ENCODE measurements around the gene ZNF273.
"Not testable (repeated sequence)": the region's sequence is repeated elsewhere in the genome, so short reads cannot be mapped to it uniquely, and the experiment has no call there.

The ZNF273 gene

GRCh38 chr7:64877714-64878610 is 25.1 kb upstream of the ZNF273 start:
- DNase-seq = peak in 1 of 2 donors; percentile 22

GRCh38 chr7:64878684-64879083 is 24.4 kb upstream of the ZNF273 start:
- no peak for DNase-seq

GRCh38 chr7:64879086-64879730 is 23.9 kb upstream of the ZNF273 start:
- DNase-seq = no peak

GRCh38 chr7:64879800-64880199 is 23.3 kb upstream of the ZNF273 start:
- DNase-seq = no peak

GRCh38 chr7:64880322-64881297 is 22.5 kb upstream of the ZNF273 start:
- DNase-seq = no peak

GRCh38 chr7:64881461-64882287 is 21.4 kb upstream of the ZNF273 start:
- no peak for DNase-seq

- DNase-seq = no peak
Observed at GRCh38 chr7:64882341-64883112, 20.5 kb upstream of the ZNF273 start.

- no peak for DNase-seq
Observed at GRCh38 chr7:64883113-64883905, 19.8 kb upstream of the ZNF273 start.

- DNase-seq = no peak
Observed at GRCh38 chr7:64884085-64884912, 18.8 kb upstream of the ZNF273 start.

GRCh38 chr7:64884913-64885370 is 18.1 kb upstream of the ZNF273 start:
- DNase-seq = no peak

- no peak for DNase-seq
Observed at GRCh38 chr7:64885520-64886240, 17.4 kb upstream of the ZNF273 start.

GRCh38 chr7:64886956-64887545 is 16.0 kb upstream of the ZNF273 start:
- DNase-seq = no peak

GRCh38 chr7:64887756-64888508 is 15.1 kb upstream of the ZNF273 start:
- DNase-seq = peak; percentile 46 to 54

- no peak for DNase-seq
Observed at GRCh38 chr7:64888561-64888900, 14.5 kb upstream of the ZNF273 start.

- DNase-seq = no peak
Observed at GRCh38 chr7:64888901-64889685, 14.0 kb upstream of the ZNF273 start.

- DNase-seq = no peak
Observed at GRCh38 chr7:64889686-64890162, 13.3 kb upstream of the ZNF273 start.

- DNase-seq = not testable (repeated sequence)
Observed at GRCh38 chr7:64890273-64890672, 12.8 kb upstream of the ZNF273 start.
